GM21515 (cell line): ENCODE results near the gene GNB3.
"Not testable (repeated sequence)": the region's sequence is repeated elsewhere in the genome, so short reads cannot be mapped to it uniquely, and the experiment has no call there.

ENCODE experiments used
- ATAC-seq: cut with Tn5 transposase; IDR thresholded peaks from one replicate; pipeline ENCODE4 v1.9.1; 2021; ENCODE audit not compliant: unreplicated experiment

Gene GNB3

DNA sequence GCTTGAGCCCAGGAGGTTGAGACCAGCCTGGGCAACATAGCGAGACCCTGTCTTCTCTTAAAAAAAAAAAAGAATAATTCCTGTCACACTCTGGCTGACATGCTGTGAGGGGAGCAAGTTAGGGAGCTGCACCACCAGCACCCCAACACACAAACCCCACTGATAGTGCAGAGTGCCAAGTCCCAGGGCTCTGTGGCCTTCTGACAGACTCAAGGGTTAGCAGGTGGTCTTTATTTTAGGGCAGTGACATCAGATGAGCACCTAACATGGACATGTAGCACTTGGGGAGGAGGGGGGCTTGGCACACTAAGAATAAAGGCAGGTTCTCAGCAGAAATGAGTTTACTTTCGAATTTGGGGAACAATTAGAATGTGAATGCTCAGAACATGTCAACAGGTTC is 18.1 kb downstream of the GNB3 start:
- no peak for ATAC-seq

DNA sequence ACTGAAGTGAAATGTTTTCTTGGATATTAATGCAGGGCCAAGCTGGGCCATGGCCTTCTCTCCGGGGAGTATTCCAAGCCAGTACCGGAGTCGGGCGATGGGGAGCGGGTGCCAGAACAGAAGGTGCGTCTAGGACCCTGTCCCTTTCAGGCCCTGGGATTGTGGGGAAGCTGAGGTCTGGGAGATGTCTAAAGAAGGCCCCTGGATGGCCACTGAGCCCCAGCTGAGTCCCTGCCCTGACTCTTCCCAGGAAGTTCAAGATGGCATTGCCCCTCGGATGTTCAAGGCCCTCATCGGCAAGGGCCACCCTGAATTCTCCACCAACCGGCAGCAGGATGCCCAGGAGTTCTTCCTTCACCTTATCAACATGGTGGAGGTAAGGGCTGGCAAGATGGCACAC is 19.4 kb downstream of the GNB3 start:
- ATAC-seq: no peak

GRCh38 chr12:6860942-6861341 is 20.2 kb downstream of the GNB3 start:
- ATAC-seq: no peak

- no peak for ATAC-seq
Observed at GRCh38 chr12:6861391-6861790, 20.7 kb downstream of the GNB3 start.

DNA sequence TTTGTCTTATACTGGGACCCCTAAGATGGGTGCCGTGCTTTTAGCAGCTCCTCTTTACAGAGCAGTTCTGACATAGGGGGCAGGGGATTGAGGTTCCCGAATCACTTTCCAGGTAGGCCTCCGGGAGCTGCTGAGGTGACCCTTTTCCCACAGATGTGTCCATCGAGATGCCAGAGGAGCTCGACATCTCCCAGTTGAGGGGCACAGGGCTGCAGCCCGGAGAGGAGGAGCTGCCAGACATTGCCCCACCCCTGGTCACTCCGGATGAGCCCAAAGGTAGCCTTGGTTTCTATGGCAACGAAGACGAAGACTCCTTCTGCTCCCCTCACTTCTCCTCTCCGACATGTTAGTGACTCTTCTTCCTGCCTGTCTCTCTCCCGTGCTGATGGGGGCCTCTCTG is 22.3 kb downstream of the GNB3 start:
- no peak for ATAC-seq

DNA sequence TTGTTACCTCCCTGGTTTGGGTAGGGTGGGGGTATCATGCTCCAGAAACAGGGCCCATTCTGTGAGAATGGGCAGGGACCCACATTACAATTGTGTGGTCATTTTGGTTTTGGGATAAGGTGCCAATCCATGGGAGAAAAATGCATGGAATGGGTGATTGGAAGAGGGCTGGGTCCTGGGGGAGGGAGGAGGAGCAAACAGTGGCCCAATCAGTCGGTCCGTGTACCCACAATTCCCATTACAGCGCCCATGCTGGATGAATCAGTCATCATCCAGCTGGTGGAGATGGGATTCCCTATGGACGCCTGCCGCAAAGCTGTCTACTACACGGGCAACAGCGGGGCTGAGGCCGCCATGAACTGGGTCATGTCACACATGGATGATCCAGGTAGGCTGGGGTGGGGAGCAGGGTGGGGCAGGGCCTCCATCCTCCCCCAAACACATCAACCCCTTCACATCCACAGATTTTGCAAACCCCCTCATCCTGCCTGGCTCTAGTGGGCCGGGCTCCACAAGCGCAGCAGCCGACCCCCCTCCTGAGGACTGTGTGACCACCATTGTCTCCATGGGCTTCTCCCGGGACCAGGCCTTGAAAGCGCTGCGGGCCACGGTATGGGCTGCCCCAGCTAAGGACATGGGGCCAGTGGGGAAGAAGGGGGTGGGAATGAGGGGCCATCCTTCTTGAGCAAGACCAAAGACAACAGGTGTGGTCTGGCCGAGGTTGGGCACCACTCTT is 23.0 kb downstream of the GNB3 start:
- ATAC-seq: no peak

- ATAC-seq: not testable (repeated sequence)
Observed at GRCh38 chr12:6865307-6865706, 24.6 kb downstream of the GNB3 start.

DNA sequence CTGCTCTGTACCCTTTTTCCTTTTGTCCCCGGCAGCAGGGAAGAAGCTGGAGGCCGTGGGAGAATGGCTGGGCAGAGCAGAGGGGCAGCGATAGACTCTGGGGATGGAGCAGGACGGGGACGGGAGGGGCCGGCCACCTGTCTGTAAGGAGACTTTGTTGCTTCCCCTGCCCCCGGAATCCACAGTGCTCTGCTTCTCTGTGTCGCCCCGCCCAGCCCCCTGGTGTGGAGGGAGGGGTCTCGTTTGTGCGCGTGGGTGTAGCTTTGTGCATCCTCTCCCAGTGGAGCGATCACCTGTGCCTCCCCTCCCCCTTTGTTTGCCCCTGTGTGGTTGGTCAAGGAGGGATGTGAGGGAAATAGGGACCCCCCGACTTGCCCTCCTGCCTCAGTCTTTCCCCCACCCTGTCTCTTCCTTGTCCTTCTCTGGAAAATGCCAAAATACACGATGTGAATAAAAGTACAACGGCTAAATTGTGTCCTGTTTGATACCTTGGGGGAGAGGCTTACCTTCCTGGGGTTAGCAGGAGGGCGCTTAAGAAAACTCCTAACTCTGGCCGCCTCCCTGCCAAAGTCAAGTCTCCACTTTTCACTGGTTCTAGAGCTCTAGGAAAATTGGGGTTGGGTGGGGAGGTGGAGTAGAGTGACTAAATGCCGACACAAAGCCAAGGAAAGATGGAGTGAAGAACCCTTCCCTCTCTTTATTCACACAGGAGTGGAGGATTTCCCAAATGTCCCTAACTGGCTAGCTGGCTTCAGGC is 25.6 kb downstream of the GNB3 start:
- no peak for ATAC-seq

DNA sequence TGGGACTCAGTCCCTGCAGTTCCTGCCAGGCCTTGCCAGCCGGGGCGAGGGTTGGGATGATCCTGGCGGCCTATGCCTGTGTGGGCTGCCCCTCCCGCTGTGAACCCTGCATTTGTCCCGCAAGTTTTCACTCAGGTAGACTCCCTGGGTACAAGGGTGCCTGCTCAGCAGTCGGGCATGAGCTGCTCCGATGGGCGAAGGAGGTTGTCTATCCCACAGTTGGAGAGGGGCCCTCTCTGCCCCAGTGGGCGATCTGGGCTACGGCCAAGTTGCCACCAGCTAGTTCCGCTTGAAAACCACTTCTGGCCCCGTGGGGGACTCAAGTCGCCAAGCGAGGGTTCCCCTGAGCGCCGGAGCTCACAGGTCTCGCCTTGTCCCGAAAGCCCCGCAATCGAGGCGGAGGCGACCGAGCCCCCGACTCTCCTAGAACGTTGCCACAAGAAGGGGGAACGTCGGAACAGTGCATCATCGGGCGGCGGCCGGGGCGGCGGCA is 26.2 kb downstream of the GNB3 start:
- peak; percentile 3 for ATAC-seq

GRCh38 chr12:6867413-6868210 is 26.9 kb downstream of the GNB3 start, which contains the start of gene TPI1:
Gene TPI1 (plus strand): TSS chr12:6867531. CDS start chr12:6867567, 36 bp downstream.
- ATAC-seq: peak; percentile 52

GRCh38 chr12:6868211-6869048 is 27.7 kb downstream of the GNB3 start:
- ATAC-seq: no peak

DNA sequence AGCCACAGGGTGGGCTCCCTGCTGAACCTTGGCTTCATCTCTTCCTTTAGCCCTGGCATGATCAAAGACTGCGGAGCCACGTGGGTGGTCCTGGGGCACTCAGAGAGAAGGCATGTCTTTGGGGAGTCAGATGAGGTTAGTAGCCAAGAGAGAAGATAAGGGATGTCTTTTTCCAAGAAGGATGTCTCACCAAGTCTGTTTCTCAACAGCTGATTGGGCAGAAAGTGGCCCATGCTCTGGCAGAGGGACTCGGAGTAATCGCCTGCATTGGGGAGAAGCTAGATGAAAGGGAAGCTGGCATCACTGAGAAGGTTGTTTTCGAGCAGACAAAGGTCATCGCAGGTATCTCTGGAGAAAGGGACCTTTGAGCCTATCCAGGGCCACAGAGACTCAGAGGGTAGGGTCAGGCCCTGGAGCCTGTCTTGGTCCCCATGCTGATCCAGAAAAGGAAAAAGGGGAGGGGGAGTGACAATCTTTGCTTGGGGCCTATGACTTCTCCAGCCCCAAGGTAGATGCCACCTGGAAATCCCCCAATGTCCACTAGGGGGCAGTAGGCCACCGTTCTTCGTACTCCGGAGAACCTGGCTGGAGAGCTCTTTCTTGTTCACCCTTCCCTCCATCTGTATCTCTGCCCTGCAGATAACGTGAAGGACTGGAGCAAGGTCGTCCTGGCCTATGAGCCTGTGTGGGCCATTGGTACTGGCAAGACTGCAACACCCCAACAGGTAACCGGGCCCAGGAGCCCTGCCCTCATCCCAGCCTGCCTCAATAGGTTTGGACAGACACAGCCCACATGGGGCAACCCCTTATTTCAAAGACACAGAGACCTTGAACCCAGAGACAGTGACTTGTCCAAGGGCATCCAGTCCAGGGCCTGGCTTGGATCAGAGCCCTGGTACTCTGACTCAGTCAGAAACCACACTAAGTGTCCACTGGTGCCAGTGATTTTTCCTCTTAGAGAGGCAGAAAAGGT is 28.6 kb downstream of the GNB3 start:
- ATAC-seq: no peak

- ATAC-seq: not testable (repeated sequence)
Observed at GRCh38 chr12:6870304-6870703, 29.6 kb downstream of the GNB3 start.

GRCh38 chr12:6871052-6871957 is 30.6 kb downstream of the GNB3 start:
- ATAC-seq: no peak

DNA sequence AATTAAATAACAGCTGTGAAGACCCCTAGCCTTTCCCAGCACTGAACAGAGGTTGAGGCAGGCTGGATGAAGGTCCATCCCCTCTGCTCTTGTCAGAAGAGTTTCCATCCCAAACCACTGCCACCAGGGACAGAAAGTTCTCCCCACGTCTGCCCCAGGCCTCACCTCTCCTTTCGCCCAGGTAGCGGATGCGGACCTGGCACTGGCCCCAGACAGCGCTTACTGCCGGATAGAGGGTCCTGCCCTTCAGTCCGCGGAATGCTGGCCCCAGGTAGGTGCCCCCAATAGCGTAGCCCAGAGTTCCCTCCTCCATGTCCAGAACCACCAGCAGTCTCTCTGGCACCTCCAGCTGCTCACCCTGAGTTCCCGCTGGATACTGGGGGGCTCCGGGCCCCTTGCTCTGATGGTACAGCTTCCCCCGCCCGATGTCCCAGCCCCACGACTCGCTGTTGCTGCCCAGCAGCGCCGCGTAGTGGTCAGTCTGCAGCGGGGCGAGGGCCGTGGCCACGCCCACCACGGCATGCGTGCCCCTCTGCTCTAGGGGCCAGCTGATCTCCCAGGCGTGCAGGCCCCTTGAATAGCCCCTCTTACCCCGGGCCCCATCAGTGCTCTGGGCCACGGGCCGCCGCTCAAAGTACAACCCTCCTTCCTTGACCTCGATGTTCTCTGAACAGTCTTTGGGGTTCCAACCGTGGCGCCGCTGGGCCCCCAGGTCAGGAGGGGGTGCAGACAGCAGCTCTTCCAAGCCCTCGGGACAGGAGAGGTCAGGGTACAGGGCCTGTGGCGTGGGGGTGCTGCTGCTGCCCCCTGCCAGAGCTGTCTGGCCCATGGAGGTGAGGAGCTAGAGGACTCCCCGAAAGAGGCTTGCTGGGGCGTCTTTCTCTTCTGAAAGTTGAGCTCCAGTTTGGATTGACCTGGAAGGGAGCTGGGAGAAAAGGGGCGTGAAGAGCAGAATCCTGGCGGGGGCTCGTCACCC is 31.6 kb downstream of the GNB3 start:
- ATAC-seq: peak; percentile 31

DNA sequence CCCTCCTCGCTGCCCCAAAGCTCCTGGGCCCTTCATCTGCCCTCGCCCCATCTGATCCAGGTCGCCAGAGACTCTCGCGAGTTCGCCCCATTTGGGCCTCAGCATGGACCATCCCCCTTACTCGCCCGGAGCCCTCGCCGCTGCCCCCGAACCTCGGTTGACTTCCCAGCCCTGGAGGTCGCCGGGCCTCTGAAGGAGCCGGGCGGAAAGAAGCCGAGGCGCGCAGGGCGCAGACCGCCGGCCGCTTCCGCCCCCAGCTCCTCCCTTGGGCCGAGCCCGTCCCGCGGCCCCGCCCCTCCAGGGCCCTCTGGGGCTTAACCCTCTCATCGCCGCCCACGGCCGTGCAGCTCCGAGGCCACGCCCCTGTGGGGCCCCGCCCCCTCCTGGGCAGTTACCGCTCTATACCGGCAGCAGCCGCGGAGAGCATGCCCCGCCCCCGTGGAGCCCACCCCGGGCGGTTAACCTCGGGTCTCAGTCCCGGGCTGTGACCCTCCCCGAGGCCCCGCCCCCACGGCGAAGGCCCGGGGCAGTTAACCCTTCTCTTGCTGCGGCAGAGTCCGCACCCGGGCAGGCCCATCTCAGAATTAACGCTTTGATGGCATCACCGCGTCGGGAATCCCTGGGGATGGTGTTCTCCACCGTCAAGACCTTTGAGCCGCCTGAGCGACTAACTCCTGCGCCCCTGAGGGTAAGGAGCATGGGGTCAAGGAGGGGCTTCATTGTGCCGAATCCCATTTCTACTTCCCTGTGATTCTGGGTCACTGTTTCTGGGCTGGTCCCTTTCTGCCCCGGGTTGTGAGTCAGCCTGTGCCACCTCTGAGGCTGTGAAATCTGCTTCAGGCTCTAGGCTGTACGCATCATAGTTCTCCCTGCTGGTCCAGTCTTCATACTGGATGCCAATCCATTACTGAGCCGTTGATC is 32.6 kb downstream of the GNB3 start, which contains the start of gene SPSB2:
SPSB2 (minus strand) TSS at position 210 of the 921 bp plus-strand sequence. CDS start 402 bp downstream, outside the sequence.
- ATAC-seq: peak; percentile 55
